Left hindlimb (tissue), 1 donor: ENCODE results near the gene EHD2.
"Not testable (repeated sequence)": the region's sequence is repeated elsewhere in the genome, so short reads cannot be mapped to it uniquely, and the experiment has no call there.

Source experiments
- DNase-seq: peaks from one replicate; pipeline ENCODE4 v3.0.0-alpha.2; 2018

EHD2 gene

DNA sequence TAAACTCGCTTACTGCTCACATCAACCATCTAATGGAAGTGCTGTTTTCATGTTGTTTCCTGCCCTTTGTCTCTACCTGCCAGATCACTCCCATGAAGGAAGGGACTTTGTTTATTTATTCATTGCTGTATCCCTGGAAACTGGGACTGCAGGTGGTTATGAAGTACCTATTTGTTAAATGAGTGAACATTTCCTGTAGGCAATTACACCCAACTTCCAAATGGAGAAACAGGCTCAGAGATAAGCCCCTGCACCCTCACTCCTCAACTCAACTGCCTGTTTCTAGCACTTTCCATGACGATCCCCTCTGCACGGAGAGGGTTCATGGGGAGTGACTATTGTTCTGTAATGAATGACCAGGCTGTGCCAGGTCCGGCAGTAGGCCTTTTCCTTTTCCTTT, 63.3 kb downstream of the EHD2 start:
- DNase-seq, result no peak

DNA sequence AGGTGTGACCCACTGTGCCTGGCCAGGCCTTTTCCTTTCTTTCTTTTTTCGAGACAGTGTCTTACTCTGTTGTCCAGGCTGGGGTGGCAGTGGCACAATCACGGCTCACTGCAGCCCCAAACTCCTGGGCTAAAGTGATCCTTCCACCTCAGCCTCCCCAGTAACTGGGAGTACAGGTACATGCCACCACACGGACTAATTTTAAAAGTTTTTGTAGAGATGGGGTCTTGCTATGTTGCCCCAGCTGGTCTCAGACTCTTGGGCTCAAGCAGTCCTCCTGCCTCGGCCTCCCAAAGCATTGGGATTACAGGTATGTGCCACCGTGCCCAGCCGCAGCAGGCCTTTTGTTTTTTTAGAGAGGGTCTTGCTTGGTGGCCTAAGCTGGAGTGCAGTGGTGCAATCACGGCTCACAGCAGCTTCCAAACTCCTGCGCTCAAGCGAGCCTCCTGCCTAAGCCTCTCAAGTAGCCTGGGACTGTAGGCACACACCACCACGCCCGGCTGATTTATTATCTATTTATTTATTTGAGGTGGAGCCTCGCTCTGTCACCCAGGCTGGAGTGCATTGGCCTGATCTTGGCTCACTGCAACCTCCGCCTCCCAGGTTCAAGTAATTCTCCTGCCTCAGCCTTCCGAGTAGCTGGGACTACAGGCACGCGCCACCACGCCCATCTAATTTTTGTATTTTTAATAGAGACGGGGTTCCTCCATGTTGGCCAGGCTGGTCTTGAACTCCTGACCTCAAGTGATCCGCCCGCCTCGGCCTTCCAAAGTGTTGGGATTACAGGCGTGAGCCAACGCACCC, 64.2 kb downstream of the EHD2 start:
- not testable (repeated sequence) for DNase-seq

DNA sequence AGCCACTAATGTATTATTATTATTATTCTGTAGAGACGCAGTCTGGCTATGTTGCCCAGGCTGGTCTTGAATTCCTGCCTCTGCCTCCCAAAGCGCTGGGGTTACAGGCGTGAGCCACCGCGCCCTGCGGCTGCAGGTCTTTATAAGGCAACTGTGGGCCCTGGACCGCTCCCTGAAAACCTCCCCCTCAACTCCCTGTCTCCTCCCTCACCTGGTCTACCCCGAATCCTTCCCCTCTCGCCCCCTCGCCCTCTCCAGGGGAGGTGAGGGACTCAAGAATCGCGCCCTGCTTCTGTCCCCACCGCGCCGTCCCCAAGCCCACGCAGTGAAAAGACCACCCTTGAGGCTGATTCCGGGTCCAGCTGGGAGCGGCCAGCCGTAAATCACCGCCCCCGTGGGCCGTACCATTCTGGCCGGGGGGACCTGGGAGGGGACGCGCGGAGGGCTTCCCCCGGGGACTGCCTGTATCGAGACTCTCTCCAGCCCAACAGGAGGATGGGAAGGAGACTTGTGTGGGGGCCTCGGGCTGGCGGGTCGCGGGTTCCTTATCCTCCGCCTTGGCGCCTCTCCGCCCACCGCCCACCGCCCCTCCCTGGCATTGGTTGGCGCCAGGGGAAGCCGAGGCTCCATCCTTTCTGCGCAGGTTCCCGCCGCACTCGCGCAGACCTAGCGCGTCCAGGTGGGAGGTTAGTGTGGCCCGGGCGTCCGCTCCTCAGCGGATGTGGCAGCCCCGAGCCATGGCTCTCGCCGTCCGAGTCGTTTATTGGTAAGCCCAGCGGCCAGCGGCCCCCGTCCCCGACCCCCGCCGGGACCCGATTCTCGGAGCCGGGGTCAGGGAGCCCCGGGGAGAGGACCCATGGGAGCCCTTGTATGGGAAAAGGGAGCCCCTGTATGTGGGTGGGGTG, 65.1 kb downstream of the EHD2 start, which contains the start of gene SELENOW:
Gene SELENOW (plus strand): TSS at position 655 of the 905 bp plus-strand sequence. CDS start 83 bp downstream, at position 738.
- DNase-seq, result peak; percentile 84

DNA sequence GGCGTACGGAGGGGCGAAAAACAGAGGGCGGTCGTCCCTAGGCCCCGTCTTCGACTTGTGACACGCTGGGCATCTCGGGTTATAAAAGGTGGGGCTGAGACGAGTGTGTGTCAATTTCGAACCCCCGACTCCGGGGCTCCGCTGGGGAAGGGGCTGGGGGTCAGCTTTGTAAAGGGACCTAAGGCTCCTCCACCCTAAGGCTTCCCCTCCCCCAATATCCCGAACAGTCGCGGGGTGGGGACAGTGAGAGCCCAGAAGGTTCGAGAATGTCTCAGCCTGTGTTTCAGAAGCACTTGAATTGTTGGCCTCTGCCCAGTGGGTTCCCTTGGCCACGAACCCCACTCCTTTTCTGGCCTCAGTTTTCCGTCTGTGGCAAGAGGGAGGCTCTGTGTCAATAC, 65.7 kb downstream of the EHD2 start:
- no peak for DNase-seq

DNA sequence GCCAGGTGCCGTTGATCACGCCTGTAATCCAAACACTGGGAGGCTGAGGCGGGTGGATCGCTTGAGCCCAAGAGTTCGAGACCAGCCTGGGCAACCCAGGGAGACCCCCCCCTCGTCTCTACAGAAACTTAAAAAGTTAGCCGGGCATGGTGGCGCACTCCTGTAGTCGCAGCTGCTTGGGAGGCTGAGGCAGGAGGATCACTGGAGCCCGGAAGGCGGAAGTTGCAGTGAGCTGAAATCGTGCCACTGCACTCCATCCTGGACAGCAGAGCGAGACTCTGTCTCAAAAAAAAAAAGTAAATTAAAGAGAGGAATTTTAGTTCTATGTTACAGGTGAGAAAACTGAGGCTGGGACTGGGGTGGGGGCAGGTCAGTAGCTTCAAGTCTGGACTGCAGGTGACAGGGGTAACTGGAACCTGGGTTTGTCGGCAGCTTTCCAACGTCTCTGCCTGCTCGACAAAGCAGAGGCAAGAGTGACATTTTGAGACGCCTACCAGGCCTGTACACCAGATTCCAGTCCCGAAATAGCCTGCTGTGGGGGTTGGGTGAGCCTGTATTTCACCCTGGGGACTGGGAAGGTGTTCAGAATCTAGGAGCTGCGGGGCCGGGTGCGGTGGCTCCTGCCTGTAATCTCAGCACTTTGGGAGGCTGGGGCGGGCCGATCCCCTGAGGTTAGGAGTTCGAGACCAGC, 66.4 kb downstream of the EHD2 start:
- DNase-seq, result no peak

DNA sequence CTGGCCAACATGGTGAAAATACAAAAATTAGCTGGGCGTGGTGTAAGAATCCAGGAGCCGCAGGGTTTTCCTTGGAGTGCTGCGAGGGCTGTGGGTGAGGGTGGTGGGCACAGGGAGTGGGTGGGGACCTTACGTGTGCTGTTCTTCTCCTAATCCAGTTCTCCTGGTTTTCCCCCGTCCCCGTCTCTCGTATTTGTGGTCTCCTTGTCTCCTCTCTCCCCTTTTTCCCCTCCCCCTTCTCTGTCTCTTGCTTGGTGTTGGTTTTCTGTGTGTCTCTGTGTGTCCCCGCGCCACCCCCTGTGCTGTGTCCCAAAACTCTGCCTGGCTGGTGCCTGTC, 67.0 kb downstream of the EHD2 start:
- no peak for DNase-seq

DNA sequence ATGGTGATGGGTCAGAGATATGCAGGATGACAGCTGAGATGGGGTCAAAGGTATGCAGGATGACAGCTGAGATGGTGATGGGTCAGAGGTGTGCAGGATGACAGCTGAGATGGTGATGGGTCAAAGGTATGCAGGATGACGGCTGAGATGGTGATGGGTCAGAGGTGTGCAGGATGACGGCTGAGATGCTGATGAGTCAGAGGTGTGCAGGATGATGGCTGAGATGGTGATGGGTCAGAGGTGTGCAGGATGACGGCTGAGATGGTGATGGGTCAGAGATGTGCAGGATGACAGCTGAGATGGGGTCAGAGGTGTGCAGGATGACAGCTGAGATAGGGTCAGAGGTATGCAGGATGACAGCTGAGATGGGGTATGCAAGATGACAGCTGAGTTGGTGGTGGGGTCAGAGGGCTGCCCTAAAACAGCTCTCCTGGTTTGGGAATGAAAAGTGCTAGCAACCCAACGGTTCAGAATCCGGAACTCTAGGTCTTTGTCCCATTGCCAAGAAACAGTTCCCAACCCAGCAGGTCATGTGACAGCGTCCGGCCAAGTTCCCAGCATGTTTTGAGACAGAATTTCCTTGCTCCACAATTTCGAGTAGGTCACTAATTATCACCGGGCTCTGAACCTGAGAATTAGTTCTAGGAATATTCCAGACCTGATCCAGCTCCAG, 68.5 kb downstream of the EHD2 start:
- DNase-seq, result no peak

DNA sequence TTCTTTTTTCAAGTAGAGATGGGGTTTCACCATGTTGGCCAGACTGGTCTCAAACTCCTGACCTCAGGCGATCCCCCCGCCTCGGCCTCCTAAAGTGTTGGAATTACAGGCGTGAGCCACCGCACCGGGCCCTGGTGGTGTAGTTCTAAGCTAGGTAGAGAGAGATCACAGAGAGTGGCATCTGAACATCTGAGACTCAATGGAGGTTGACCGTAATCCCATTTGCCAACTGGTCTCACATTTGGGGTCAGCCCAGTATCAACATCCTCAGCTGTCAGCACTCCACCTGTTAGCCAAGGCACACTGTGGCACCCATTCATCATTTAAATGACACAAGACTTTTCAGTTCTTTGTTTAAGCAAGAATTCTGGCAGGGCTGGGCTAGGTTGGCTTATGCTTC, 73.3 kb downstream of the EHD2 start:
- no peak for DNase-seq

DNA sequence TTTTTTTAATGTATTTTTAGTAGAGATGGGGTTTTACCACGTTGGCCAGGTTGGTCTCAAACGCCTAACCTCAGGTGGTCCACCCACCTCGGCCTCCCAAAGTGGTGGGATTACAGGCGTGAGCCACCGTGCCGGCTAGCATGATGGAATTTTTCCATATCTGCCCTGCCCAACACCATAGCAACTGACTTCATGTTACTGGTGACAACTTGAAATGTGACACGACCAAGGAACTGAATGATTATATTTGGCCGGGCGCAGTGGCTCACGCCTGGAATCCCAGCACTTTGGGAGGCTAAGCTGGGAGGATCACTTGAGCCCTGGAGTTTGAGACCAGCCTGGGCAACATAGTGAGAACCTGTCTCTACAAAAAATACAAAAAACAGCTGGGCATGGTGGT, 74.1 kb downstream of the EHD2 start:
- not testable (repeated sequence) for DNase-seq

DNA sequence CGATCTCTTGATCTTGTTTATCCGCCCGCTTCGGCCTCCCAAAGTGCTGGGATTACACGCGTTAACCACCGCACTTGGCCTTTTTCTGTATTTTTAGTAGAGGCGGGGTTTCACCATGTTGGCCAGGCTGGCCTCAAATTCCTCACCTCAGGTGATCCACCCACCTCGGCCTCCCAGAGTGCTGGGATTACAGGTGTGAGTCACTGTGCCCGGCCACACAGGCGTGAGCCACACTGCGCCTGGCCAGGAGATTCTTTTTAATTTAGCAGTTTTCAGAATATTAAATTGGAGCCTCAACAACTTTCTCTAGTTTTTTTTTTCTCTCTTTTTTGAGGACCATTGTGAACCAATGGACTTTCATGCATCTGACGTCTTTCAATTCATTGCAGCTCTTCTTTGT, 76.6 kb downstream of the EHD2 start:
- not testable (repeated sequence) for DNase-seq

DNA sequence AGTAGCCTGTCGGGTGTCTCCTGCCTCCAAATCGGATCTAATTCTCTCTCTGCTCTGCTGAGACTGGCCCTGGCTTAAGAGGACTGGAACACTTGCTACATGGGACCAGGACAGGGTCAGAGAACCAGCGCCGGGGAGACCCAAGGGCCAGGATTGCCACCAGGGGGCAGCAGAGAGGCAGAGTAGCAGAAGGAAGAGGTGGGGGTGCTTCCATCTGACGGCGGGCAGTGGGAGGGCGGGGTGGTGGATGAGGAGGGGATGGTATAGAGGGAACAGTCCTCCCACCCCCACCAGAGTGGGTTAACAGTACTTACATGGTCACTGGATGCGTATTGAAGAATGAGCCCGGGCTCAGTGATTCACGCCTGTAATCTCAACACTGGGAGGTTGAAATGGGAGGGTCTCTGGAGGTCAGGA, 77.2 kb downstream of the EHD2 start:
- DNase-seq, result peak; percentile 73

DNA sequence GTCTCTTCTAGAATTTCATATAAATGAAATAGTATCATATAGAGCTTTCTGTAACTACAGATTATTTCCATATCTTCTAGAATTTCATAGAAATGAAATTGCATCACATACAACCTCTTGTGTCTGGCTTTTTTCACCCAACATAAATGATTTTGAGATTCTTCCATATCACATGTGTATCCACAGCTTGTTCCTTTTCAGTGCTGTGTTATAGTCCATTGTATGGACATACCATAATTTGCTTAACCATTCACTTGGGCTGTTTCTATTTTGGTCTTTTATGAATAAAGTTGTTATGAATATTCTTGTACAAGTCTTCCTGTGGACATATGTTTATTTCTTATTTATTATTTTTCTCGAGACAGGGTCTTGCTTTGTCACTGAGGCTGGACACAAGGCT, 79.4 kb downstream of the EHD2 start:
- no peak for DNase-seq
